Endothelial cell of hepatic sinusoid (primary cell): ENCODE data around the gene ITGB2.

ENCODE experiments used
- in situ Hi-C: cut with HindIII; loops from 2 replicates; pipeline ENCODE4 v1.10.0; 2017; ENCODE audit warnings: low sequenced_read_pairs

Gene ITGB2

GRCh38 chr21:44920694-44921604 lies at the start of gene ITGB2:
Gene ITGB2, minus strand, starts transcription at chr21:44920899. Its CDS starts 10,117 bp downstream, at chr21:44910782.
- in situ Hi-C loops, result no loop called here

DNA sequence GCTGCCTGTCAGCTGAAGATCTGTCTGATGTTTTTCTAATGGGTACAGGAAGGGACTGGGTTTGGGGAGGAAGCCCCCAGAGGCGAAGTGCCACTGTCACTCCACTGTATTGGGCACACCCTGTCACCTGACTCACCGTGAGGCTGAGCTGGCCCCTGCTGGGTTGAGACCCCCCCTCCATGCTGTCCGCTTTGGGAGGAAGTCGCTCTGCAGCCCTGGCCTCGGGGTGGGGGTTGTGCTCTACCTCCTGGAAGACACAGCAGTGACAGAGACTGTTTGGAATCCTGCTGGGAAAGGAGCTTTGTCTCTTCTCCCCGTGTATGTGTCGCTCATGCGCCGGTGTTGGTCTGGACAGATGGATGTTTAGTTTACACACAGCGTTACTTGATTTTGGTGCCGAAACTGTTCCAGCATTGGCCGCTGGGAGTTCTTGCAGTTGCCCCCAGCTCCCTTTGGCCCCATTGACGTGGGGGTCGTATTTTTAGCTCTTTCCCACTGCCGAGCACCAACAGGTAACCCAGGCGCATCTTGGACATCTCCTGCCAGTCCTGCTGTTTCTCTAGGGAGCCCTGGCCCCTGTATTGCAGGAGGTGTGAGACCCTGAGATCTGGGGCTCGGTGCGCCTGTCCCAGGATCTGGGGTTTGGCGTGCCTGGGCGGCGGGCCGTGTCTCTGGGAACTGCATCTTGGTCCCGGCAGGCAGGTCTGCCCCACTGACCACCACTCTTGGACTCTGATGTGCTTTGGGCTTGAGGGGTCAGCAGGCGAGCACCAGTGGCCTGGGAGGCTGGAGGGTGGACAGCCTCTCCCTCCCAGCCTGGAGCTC lies 49.4 kb upstream of the ITGB2 start:
- in situ Hi-C loops, result no loop called here

- in situ Hi-C loops, result no loop called here
Measured at GRCh38 chr21:44969066-44969670, 48.5 kb upstream of the ITGB2 start.

DNA sequence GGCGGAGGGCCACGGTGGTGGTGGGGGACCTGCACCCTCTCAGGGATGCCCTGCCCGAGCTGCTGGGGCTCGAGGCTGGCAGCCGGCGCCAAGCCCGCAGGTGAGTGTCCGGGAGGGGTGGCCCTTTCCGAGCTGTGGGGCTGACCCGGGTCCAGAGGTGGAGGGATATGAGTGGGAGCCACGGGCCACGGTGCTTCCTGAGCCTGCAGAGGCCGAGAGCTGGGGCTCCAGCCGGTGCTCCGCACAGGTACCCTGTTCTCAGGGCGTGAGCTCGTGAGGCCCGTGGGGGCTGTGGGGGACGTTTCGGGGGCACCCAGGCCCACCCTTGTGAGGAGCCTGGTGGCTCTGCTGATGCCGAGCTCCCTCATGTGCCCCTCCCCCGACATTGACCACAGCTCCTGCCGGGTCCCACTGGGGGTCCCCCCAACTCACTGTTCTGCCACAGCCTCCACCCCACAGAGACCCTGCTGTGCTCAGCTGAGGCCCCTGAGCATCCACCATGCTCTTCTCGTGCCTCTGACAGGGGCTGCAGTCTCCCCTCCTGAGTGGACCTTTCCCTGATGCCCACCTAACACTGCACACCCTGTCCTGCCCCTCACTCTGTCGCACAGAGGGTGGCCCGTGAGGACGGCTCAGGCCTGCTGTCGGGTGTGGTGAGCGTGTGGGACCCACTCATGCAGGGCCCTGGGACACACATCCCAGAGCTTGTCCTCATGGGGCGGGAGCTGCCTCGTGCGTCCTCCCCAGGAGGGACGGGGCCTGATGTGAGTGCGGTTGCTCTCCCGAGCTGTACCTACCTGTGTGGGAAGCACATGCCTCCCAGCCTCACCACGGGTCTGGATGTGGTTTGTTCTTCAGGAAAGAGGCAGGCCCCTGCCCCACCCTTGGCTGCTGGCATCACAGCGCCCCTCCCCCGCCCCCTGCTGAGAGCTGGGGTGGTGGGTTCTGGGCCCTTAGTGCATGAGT lies 46.7 kb upstream of the ITGB2 start:
- in situ Hi-C loops, result no loop called here

DNA sequence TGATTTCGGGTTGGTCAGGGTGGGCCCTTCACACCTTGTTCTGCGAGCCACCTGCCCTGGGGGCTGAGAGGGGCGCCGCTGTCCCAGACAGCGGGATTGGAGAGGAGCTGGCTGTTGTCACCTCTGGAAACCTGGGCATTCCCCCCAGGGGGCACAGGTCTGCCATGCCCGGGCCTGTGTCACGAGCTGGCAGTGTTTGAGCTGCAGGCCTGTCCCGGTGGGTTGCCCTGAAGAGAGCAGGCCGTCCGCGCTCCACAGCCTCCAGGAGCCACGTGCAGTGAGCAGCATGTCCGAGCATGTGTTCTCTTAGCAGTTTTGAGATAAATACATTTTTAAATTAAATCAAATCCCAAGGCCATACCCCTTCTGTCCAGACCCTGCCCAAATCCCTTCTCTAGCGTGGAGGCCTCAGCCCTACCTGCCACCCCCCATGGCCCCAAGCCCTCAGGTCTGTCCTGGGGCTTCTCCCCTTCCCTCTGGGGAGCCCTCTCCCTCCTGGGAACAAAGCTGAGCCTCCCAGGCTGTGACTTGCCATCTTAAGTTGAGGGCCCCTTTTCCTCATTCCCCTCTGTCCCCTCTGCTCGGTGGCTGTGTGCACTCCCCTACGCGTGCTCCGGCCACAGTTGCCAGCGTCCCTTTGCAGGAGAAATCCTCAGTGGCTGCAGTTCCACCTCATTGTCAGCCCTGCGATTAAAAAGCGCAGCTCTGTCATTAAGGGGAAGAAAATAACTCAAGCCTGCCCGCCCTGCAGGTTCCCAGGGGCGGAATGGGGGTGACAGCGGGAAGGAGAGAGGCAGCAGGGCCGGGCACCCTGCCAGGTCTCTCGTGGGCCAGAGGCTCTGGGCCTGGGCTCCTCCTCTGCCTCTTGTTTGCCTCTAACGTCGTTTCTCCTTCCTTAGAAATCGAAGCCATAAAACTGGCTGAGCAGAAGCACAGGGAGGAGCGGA lies 45.7 kb upstream of the ITGB2 start:
- in situ Hi-C loops, result no loop called here

GRCh38 chr21:44965251-44966022 lies 44.7 kb upstream of the ITGB2 start:
- in situ Hi-C loops, result no loop called here

GRCh38 chr21:44964381-44964780 lies 43.7 kb upstream of the ITGB2 start:
- in situ Hi-C loops, result no loop called here

DNA sequence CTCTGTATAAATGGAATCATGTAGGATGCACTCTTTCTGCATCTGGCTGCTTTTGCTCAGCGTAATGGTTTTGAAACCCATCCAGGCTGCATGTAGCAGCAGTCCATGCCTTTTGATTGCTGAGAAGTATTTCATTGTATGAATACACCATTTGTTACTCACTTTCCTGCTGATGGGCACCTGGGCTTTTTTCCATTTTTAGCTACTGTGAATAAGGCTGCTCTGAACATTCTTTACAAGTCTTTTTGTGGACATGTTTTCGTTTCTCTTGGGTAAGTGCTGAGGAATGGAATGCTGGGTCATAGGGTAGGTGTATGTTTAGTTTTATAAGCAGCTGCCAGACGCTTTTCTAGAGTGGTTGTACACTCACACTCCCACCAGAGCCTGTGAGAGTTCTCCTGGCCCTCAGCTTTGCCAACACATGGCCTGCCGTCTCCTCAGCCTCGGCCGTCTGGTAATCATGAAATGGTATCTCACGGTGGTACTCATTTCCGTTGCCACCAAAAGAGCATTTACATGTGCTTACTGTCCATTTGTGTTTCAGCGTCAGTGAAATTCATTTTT lies 41.8 kb upstream of the ITGB2 start:
- in situ Hi-C loops, result no loop called here

DNA sequence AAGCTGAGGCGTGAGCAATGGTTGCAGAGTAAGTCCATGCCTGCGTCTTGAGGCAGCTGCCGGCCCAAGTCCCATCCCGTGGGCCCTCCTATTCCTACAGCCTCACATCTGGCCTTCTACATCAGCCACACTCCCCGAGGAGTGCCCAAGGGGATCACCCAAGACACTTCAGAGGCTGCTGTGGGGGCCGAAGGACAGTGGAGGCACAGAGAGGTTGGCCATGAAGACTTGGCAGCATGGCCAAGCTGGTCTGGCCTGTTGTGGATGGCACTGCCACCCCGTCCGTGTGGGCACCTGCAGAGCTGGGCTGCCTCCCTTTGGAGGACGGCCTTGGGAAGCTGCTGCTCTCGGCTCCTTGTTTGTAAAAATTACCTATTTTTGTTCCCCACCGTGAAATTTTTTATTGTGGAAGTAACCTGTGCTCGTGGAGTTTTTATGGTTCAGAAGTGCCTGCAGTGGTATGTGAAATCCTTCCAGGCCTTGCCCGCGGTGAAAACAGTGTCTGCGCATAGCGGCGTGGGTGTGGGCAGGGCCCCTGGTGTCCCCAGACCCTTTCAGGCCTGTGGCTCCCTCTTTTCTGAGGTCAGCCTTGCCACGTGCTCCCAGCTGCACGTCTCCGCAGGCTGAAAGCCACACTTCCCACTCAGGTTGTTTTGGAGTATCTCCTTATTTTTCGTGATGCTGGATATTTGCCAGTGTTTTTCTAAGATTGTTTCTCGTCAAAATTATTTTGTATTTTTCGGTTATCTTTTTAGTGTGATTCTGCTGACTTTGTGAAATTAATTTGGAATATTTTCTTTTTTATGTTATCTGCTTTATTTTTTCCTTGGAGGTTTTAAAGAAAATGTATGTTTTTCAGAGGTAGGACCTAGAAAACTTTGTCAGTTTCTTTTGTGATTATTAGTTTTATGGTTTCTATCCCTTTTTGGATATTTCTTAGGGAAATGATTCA lies 39.7 kb upstream of the ITGB2 start:
- in situ Hi-C loops, result no loop called here

DNA sequence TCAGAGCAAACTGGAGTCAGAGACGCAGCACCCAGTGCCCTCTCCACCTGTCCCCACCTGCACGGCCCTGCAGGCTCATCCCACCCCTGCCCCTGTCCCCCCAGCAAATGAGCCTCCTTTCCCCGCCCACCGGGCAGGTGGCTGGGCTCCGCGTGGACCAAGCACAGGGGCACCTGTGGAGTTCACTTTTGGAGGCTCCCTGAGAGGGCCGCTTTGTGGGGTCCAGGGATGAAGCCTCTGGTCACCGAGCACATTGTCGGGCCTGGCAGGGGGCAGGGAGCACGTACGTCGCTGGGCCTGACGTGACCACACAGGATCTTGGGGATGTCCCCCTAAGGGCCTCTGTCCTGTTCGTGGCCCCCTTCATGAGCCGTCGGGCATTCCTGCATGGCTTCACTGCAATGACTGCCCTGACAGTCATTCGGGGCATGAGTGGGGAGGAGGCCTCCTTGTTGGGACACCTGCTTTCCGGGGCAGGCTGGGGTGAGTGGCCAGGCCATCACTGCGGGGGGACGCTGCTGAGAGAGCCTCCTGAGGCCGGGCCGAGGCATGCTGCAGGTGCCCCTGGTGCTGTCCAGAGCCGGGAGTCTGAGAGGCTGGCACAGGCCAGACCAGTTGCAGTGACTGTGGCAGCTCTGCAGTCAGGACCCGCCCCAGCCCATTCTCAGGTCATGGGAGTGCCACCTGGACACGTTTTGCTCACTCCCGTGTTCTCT lies 38.8 kb upstream of the ITGB2 start:
- in situ Hi-C loops, result no loop called here

GRCh38 chr21:44958471-44959191 lies 37.9 kb upstream of the ITGB2 start:
- in situ Hi-C loops, result no loop called here

DNA sequence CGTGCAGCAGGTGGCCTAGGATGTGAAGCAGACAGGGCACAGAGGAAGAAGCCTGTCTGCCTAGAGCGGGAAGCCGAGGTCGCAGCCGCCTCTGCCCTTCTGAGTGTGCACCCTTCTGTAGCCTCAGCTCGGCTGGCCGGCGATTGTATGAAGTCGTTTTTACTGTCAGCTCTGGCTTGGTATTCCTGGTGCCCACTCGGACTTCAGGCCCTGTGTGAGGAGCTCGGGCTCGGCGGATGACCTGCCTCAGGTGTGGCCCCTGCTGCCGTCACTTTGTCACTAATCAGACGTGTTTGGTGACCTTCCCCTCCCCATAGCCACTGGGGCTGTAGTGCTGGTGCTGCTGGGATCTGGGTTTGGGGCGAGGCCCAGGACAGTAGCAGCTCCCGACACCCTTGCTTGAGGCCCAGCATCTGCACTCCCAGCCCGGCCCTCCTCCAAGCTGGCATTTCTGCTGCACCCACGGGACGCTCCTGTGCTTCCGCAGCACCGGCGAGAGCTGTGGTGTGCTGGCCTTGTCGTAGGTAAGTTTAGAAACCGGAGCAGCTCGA lies 37.3 kb upstream of the ITGB2 start:
- in situ Hi-C loops, result no loop called here

DNA sequence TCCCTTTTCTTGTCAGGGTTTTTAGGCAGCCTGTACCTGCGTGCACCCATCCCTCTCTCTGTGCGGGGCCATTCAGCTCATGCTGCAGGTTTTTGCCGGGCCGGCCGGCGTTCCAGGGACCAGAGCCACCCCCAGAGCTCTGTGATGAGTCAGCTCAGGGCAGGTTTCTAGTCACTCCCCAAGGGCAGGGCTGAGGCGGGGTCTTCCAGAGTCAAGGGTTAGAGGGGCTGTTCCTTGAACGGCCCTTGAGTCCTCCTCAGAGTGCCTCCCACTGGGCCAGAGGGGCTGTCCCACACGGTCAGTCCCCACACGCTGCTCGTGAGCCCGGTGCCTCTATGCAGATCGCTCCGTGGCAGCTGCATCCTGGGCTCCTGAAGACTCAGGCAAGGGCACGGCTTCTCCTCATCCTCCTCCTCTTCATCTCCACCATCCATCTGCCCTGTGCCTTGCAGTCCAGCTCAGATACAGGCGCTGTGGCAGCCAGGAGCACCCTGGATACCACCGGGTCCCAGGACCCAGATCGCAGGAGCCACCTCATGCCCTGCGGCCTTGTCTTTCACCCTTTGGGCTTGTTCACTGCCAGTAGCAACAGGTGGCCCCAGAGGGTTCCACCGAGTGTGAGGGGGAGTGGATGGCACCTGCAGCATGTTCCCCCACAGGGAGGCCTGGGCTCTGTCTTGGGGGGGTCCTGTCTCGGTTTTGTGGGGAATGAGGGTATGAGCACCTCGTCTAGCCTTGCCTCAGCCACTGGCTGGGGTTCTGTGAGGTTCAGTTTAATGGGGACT lies 36.5 kb upstream of the ITGB2 start:
- in situ Hi-C loops, result no loop called here

GRCh38 chr21:44956356-44957046 lies 35.8 kb upstream of the ITGB2 start:
- in situ Hi-C loops, result no loop called here
